Vagina (tissue), 2 donors: ENCODE results near the gene SCYGR8.

ENCODE experiments used
- POLR2A ChIP-seq, 2 donors: fragments of 450-650 bp; IDR thresholded peaks; one replicate each; pipeline ENCODE4 v1.6.1; 2017; ENCODE audit warnings: antibody characterized with exemption in 2 of 2, mild to moderate bottlenecking in 2 of 2, moderate library complexity in 2 of 2
- POLR2AphosphoS5 ChIP-seq, 2 donors: sonication (generic); formaldehyde crosslinking; IDR thresholded peaks; one replicate each; pipeline ENCODE4 v1.9.0; 2017; ENCODE audit warnings: antibody characterized with exemption in 2 of 2, mild to moderate bottlenecking in 2 of 2, low read depth in 1 of 2; ENCODE audit not compliant: insufficient read depth in 1 of 2
- TF ChIP-seq, protein P1 (sequence below), 3 experiments: fragments of 450-650 bp in 2 of 3; fragments of 200-600 bp in 1 of 3; sonication (generic) in 1 of 3; IDR thresholded peaks; one replicate each; pipeline ENCODE4 v1.5.1; 2017 to 2019; ENCODE audit warnings: antibody characterized with exemption in 3 of 3, mild to moderate bottlenecking in 2 of 3, moderate library complexity in 2 of 3

DNA sequence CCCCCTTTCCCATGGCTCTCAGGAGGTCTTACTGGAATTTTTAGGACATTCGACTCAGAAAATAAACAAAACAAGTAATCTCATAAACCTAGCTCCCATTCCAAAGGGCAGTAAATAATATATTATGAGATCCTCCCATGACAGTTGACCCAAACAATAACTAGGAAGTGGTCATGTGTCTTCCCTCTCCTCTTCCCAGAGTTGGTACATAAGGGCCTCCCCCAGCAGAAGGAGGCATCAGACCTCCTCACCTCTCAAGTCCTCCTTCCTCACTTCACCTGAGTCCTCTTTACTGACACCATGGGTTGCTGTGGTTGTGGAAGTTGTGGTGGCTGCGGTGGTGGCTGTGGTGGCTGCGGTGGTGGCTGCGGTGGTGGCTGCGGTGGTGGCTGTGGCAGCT lies 17.7 kb upstream of the SCYGR8 start, which contains the start of gene SCYGR7:
- TF ChIP-seq, protein P1, sequence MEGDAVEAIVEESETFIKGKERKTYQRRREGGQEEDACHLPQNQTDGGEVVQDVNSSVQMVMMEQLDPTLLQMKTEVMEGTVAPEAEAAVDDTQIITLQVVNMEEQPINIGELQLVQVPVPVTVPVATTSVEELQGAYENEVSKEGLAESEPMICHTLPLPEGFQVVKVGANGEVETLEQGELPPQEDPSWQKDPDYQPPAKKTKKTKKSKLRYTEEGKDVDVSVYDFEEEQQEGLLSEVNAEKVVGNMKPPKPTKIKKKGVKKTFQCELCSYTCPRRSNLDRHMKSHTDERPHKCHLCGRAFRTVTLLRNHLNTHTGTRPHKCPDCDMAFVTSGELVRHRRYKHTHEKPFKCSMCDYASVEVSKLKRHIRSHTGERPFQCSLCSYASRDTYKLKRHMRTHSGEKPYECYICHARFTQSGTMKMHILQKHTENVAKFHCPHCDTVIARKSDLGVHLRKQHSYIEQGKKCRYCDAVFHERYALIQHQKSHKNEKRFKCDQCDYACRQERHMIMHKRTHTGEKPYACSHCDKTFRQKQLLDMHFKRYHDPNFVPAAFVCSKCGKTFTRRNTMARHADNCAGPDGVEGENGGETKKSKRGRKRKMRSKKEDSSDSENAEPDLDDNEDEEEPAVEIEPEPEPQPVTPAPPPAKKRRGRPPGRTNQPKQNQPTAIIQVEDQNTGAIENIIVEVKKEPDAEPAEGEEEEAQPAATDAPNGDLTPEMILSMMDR (IDR thresholded peaks at IDR 0.05): no peak
- no peak for TF ChIP-seq POLR2A (IDR thresholded peaks at IDR 0.05)
- TF ChIP-seq POLR2AphosphoS5 (IDR thresholded peaks at IDR 0.05; ENCODE audit: insufficient read depth in 1 of 2, low read depth in 1 of 2): no peak
